Inflammatory macrophage treated with lipopolysaccharide for 4 hours (primary cell): ENCODE measurements around the gene MPZL3.

ENCODE experiments used
- DNase-seq: peaks from one replicate; pipeline ENCODE4 v3.0.0-alpha.2; 2020

The MPZL3 gene

GRCh38 chr11:118231461-118231860 is 20.7 kb downstream of the MPZL3 start:
- DNase-seq = peak; percentile 45

- DNase-seq = no peak
These were observed 22.1 kb downstream of the MPZL3 start for GRCh38 chr11:118230088-118230487.

GRCh38 chr11:118229274-118229847 is 22.8 kb downstream of the MPZL3 start:
- DNase-seq = peak; percentile 75

- peak; percentile 90 for DNase-seq
These were observed 24.0 kb downstream of the MPZL3 start for GRCh38 chr11:118227865-118228785.

- peak; percentile 61 for DNase-seq
These were observed 25.4 kb downstream of the MPZL3 start for GRCh38 chr11:118226781-118227180.

GRCh38 chr11:118226296-118226695 is 25.9 kb downstream of the MPZL3 start:
- peak; percentile 80 for DNase-seq

GRCh38 chr11:118224511-118225188 is 27.5 kb downstream of the MPZL3 start, which contains the start of gene JAML:
Gene JAML (minus strand): TSS chr11:118225011. CDS start chr11:118214866, 10,145 bp downstream.
- DNase-seq = peak; percentile 72

- no peak for DNase-seq
These were observed 28.2 kb downstream of the MPZL3 start for GRCh38 chr11:118223992-118224391.

- DNase-seq = no peak
These were observed 28.6 kb downstream of the MPZL3 start for GRCh38 chr11:118223570-118223969.

- DNase-seq = no peak
These were observed 29.7 kb downstream of the MPZL3 start for GRCh38 chr11:118222437-118222836.

- no peak for DNase-seq
These were observed 30.7 kb downstream of the MPZL3 start for GRCh38 chr11:118221419-118221818.

- DNase-seq = peak; percentile 76
These were observed 32.4 kb downstream of the MPZL3 start for GRCh38 chr11:118219732-118220131.

- no peak for DNase-seq
These were observed 32.9 kb downstream of the MPZL3 start for GRCh38 chr11:118219244-118219643.

GRCh38 chr11:118217575-118217974 is 34.6 kb downstream of the MPZL3 start:
- DNase-seq = peak; percentile 59

GRCh38 chr11:118216621-118217481 is 35.3 kb downstream of the MPZL3 start:
- DNase-seq = peak; percentile 74

GRCh38 chr11:118215765-118216164 is 36.4 kb downstream of the MPZL3 start:
- DNase-seq = no peak

- no peak for DNase-seq
These were observed 36.9 kb downstream of the MPZL3 start for GRCh38 chr11:118215262-118215661.

GRCh38 chr11:118214210-118214914 is 37.8 kb downstream of the MPZL3 start:
- peak; percentile 93 for DNase-seq

- DNase-seq = no peak
These were observed 38.4 kb downstream of the MPZL3 start for GRCh38 chr11:118213781-118214180.

GRCh38 chr11:118213201-118213600 is 39.0 kb downstream of the MPZL3 start:
- no peak for DNase-seq

GRCh38 chr11:118212781-118213191 is 39.4 kb downstream of the MPZL3 start:
- peak; percentile 67 for DNase-seq
